OCI-LY3 (cell line): ENCODE data around the gene DDX50.

Experiments
- H2AFZ ChIP-seq: fragments of 200-600, 300-600 bp; shearing (Covaris generic); 2 replicates; pipeline ENCODE4 v1.6.0; 2014; ENCODE audit warnings: antibody characterized with exemption, low read depth, low read length
- H3K27ac ChIP-seq: fragments of 200-600, 300-600 bp; sonication (generic); 2 replicates; pipeline ENCODE4 v1.5.1; 2014; ENCODE audit warnings: mild to moderate bottlenecking, low read length, moderate library complexity, mixed read lengths
- H3K27me3 ChIP-seq: fragments of 200-600, 300-600 bp; sonication (generic); 2 replicates; pipeline ENCODE4 v1.6.1; 2014; ENCODE audit warnings: low read depth, low read length, mixed read lengths
- H3K36me3 ChIP-seq: fragments of 200-600, 300-600 bp; sonication (generic); replicated peaks from 2 replicates; pipeline ENCODE3; 2014; ENCODE audit warnings: low read depth, low read length, mixed read lengths
- H3K4me1 ChIP-seq: fragments of 300-600, 200-600 bp; sonication (generic); 2 replicates; pipeline ENCODE4 v1.6.1; 2014; ENCODE audit warnings: low read length, mixed read lengths
- H3K4me2 ChIP-seq: fragments of 200-600, 300-600 bp; sonication (generic); 2 replicates; pipeline ENCODE4 v1.6.1; 2014; ENCODE audit warnings: low read length, mixed read lengths
- H3K4me3 ChIP-seq: fragments of 300-600, 200-600 bp; sonication (generic); 2 replicates; pipeline ENCODE4 v1.5.1; 2014; ENCODE audit warnings: antibody characterized with exemption, mild to moderate bottlenecking, low read length, moderate library complexity
- H3K79me2 ChIP-seq: fragments of 300-600, 200-600 bp; shearing (Covaris generic); 2 replicates; pipeline ENCODE4 v1.6.1; 2014; ENCODE audit warnings: mild to moderate bottlenecking, low read length, mixed read lengths
- H3K9ac ChIP-seq: fragments of 300-600, 200-600 bp; shearing (Covaris generic); 2 replicates; pipeline ENCODE4 v1.6.0; 2014; ENCODE audit warnings: mild to moderate bottlenecking, low read length, moderate library complexity
- H3K9me3 ChIP-seq: fragments of 200-600, 300-600 bp; shearing (Covaris generic); 2 replicates; pipeline ENCODE4 v1.6.1; 2014; ENCODE audit warnings: low read length, mixed read lengths; ENCODE audit not compliant: insufficient read depth
- H4K20me1 ChIP-seq: fragments of 200-600, 300-600 bp; sonication (generic); 2 replicates; pipeline ENCODE4 v1.6.1; 2016; ENCODE audit warnings: low read length, mixed read lengths; ENCODE audit not compliant: insufficient read depth
- CTCF ChIP-seq: fragments of 200-600, 300-600 bp; sonication (generic); IDR thresholded peaks from 2 replicates; pipeline ENCODE4 v1.5.1; 2014; ENCODE audit warnings: antibody characterized with exemption, low read length, low read depth
- EZH2phosphoT487 ChIP-seq: fragments of 200-600 bp; shearing (Covaris generic); IDR thresholded peaks from 2 replicates; pipeline ENCODE4 v1.6.1; 2018; ENCODE audit warnings: antibody characterized with exemption, mixed run types, low read depth

DDX50 gene

DNA sequence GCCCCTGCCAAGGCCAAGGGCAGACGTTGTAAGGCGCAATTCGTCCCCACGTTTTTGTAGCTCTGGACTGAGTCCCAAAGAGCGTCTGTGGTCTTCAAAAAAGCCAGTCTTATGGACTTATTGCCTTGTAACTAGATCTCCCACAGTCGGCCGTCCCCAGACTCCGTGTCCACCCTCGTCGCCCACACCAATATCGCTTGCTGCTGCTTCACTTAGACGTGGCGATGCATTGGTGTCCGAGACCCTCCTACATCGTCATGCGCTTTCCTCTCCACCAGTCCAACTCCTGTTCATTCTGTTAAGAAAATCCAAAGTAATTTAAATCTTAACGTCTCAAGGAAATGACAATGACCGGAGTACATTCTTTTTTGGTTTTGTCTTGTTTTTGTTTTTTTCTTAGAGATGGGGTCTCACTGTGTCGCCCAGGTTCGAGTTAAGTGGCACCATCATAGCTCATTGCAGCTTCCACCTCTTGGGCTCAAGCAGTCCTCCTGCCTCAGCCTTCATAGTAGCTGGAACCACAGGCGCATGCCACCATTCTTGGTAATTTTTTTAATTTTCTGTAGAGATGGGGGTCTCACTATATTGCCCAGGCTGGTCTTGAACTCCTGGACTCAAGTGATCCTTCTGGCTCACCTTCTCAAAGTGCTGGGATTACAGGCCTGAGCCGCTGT lies 88.3 kb downstream of the DDX50 start:
- Histone ChIP-seq H3K27ac (no peak overlapping the region), H3K4me1 (no peaks in the 10 kb centered on the region), H3K4me3 (no peak overlapping the region), H3K36me3 (peaks cover under 1% of the 10 kb centered on the region), H3K4me2 (no peak overlapping the region), H4K20me1 (no peaks in the 10 kb centered on the region), H3K9ac (no peak overlapping the region), H3K79me2 (peaks cover under 1% of the 10 kb centered on the region; the same call in 1 of the 2 replicates), H3K9me3 (no peaks in the 10 kb centered on the region), H3K27me3 (no peaks in the 10 kb centered on the region), H2AFZ (no peak overlapping the region)
- TF ChIP-seq CTCF (no peak), EZH2phosphoT487 (no peak)

DNA sequence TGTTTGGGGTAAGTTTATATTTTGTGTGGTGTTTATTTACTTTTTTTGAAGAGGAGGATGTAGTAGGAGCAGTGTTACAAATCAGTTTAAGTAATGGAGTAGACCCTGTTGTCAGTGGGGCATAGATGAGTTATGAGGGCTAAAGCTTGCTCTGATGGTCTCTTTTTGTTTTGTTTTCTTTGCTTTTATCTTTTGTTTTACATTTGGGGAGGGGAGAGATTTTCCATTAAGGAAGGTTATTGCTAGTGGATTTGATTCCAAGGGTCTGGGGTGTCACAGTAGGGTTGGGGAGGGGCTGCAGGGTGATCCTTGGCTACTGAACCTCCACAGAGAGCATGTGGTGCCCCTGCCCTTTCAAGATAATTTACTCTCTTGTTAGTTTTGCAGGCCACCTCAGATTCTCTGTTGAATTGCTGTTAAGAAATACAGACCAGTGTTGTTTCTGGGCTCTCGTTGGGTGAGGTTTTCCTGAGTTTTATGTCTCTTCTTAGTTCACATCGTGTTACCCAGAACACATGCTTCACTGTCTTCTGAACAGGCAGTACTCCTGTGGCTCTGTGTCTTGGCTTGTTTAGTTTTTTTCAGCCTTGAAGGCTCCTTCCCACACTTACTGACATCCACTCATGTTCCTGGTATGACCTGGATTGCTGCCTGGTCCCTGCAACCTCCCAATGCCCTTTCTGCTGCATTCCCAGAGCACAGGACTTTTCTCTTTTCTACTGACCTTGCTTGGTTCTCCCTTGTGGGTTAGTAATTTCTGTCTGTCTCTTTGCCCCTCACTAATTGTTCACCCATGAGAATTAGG lies 91.7 kb downstream of the DDX50 start:
- H3K9ac ChIP-seq, result no peak overlapping the region

More for the DNA sequence above, 91.7 kb downstream of the DDX50 start:
- Histone ChIP-seq H3K36me3 (no peaks in the 10 kb centered on the region), H2AFZ (no peak overlapping the region), H3K27ac (no peak overlapping the region), H3K27me3 (no peaks in the 10 kb centered on the region), H3K4me2 (no peak overlapping the region), H3K4me1 (no peaks in the 10 kb centered on the region), H3K9me3 (no peaks in the 10 kb centered on the region), H4K20me1 (no peaks in the 10 kb centered on the region), H3K79me2 (no peaks in the 10 kb centered on the region), H3K4me3 (no peak overlapping the region)
- no peak for TF ChIP-seq EZH2phosphoT487
- TF ChIP-seq CTCF, result no peak
